SU-DHL-6 (cell line): ENCODE measurements around the gene MUC2.

ENCODE experiments used
- EZH2phosphoT487 ChIP-seq: fragments of 200-600 bp; sonication (generic), shearing (Covaris generic); conservative IDR thresholded peaks from 2 replicates; pipeline ENCODE4 v1.6.1; 2018; ENCODE audit warnings: mild to moderate bottlenecking, antibody characterized with exemption, low read length, moderate library complexity, mixed read lengths
- TF ChIP-seq, protein P1 (sequence below): fragments of 200-600 bp; sonication (generic); IDR thresholded peaks from one replicate; pipeline ENCODE4 v1.5.1; 2017; ENCODE audit warnings: antibody characterized with exemption, mild to moderate bottlenecking, low read length, moderate library complexity; ENCODE audit not compliant: insufficient read depth, poor library complexity, severe bottlenecking

DNA sequence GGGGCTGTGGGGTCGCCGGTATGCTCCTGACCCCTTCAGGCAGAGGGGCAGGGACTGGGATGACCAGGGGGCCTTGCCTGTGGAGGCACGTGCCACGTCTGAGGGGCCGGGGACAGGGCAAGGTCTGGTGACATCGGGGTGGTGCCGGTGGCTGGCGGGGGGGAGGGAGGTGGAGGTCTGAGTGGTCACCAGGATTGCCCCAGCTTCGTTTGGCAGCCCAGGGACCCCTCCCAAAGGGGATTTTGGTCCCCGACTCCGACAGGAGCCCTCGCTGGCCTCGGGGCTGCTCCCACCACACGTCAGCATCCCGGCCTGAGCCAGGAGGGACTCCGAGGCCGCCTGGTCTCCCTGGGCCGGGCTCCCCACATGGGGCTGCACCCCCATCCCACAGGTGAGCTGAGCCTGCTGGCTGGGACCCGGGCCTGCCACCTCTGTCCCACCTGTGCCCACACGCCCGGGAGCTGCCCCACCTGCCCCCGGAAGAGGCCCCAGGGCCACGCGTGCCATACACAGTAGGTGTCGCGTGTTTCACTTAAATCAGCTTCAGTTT, 37.1 kb upstream of the MUC2 start:
- TF ChIP-seq, protein P1, sequence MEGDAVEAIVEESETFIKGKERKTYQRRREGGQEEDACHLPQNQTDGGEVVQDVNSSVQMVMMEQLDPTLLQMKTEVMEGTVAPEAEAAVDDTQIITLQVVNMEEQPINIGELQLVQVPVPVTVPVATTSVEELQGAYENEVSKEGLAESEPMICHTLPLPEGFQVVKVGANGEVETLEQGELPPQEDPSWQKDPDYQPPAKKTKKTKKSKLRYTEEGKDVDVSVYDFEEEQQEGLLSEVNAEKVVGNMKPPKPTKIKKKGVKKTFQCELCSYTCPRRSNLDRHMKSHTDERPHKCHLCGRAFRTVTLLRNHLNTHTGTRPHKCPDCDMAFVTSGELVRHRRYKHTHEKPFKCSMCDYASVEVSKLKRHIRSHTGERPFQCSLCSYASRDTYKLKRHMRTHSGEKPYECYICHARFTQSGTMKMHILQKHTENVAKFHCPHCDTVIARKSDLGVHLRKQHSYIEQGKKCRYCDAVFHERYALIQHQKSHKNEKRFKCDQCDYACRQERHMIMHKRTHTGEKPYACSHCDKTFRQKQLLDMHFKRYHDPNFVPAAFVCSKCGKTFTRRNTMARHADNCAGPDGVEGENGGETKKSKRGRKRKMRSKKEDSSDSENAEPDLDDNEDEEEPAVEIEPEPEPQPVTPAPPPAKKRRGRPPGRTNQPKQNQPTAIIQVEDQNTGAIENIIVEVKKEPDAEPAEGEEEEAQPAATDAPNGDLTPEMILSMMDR: no peak
- no peak for TF ChIP-seq EZH2phosphoT487
